Ovary (tissue), 3 donors: ENCODE measurements around the gene FRMD1.

ENCODE experiments used
- CTCF ChIP-seq, 3 donors: fragments of 450-650 bp in 2 of 3; fragments of 200-600 bp in 1 of 3; IDR thresholded peaks; one replicate each; pipeline versions ENCODE4 v1.5.1 to v1.8.0; 2016 to 2022; ENCODE audit warnings: antibody characterized with exemption in 3 of 3, mild to moderate bottlenecking in 1 of 3
- POLR2A ChIP-seq: fragments of 450-650 bp; IDR thresholded peaks from one replicate; pipeline ENCODE4 v1.6.1; 2017; ENCODE audit warnings: antibody characterized with exemption, mild to moderate bottlenecking, moderate library complexity
- donor health status: DM: no; HTN: no; CAD: no.

GRCh38 chr6:168053086-168053956, 25.7 kb downstream of the FRMD1 start:
- no peak for TF ChIP-seq CTCF (IDR thresholded peaks at IDR 0.05)
- no peak for TF ChIP-seq POLR2A
